Muscle layer of duodenum (tissue), 2 donors: ENCODE measurements around the gene FSTL5.

Experiments used
- H3K27ac ChIP-seq: one replicate; pipeline ENCODE4 v1.7.0; 2013; ENCODE audit warnings: mild to moderate bottlenecking, low read length
- H3K27me3 ChIP-seq: one replicate; pipeline ENCODE4 v1.7.0; 2013; ENCODE audit warnings: low read depth, mild to moderate bottlenecking, control low read depth, low read length
- H3K36me3 ChIP-seq, 2 donors: one replicate each; pipeline ENCODE4 v1.7.0; 2013; ENCODE audit warnings: low read length in 2 of 2, control low read depth in 1 of 2, mild to moderate bottlenecking in 1 of 2; ENCODE audit not compliant: insufficient read depth in 2 of 2, control insufficient read depth in 1 of 2
- H3K4me1 ChIP-seq, 2 donors: one replicate each; pipeline ENCODE4 v1.7.0; 2013; ENCODE audit warnings: low read length in 2 of 2, mild to moderate bottlenecking in 2 of 2, control low read depth in 1 of 2, moderate library complexity in 1 of 2; ENCODE audit not compliant: insufficient read depth in 2 of 2, control insufficient read depth in 1 of 2
- H3K4me3 ChIP-seq, 2 donors: one replicate each; pipeline ENCODE4 v1.7.0; 2013; ENCODE audit warnings: low read length in 2 of 2, low read depth in 1 of 2, mild to moderate bottlenecking in 1 of 2
- H3K9me3 ChIP-seq, 2 donors: one replicate each; pipeline ENCODE4 v1.7.0; 2013; ENCODE audit warnings: low read length in 2 of 2, control low read depth in 1 of 2, mild to moderate bottlenecking in 1 of 2; ENCODE audit not compliant: control insufficient read depth in 1 of 2
- donor health status: healthy.

The FSTL5 gene

DNA sequence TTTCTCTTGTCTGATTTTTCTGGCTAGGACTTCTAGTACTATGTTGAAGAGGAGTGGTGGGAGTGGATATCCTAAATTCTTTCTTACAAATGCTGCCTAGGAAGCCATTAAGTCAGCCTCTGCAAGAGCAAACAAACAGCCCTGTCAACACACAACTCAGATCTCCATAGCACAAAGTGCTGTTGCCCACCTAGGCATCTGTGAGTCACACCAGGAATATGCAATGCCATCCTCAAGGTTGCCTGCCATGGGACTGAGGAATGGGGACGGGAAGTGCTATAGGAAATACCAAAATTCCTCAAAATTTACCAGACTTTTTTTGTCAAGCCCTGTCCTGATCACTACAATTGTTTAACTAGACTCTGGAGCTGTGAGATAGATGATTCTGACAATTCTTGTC is 466.9 kb downstream of the FSTL5 start:
- H3K27ac ChIP-seq = no peak overlapping the region
- H3K4me3 ChIP-seq = no peak overlapping the region
- no peaks in the 10 kb centered on the region for H3K9me3 ChIP-seq
- no peaks in the 10 kb centered on the region for H3K36me3 ChIP-seq
- no peaks in the 10 kb centered on the region for H3K4me1 ChIP-seq
- no peaks in the 10 kb centered on the region for H3K27me3 ChIP-seq

DNA sequence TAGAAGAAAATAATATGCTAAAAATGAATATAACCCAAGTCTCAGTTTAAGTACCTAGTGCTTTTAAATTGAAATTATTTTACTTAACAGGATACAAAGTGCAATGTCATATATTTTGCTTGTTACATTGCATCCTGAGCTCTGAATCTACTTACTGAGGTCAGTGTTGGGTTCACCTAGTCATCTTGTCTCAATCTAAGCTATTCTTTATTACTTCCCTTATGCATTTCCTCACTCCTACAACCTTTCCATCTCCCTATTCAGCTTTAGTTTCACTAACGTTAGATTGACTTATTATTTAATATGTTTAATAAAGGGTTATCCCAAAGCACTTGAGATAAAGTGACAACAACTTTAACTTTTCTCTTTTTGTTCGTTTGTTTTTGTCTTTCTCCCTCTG is 483.7 kb downstream of the FSTL5 start:
- H3K36me3 ChIP-seq = no peaks in the 10 kb centered on the region
- H3K27me3 ChIP-seq = no peaks in the 10 kb centered on the region
- no peaks in the 10 kb centered on the region for H3K4me1 ChIP-seq
- no peaks in the 10 kb centered on the region for H3K9me3 ChIP-seq
- H3K4me3 ChIP-seq = no peak overlapping the region
- no peak overlapping the region for H3K27ac ChIP-seq

DNA sequence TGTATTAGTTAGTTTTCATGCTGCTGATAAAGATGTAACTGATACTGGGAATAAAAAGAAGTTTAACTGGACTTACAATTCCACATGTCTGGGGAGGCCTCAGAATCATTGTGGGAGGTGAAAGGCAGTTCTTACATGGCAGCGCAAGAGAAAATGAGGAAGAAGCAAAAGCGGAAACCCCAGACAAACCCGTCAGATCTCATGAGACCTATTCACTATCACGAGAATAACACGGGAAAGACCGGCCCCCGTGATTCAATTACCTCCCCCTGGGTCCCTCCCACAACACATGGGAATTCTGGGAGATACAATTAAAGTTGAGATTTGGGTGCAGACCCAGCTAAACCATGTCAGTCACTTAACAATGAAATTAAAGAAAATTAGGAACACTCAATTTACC is 499.1 kb downstream of the FSTL5 start:
- Histone ChIP-seq H3K9me3 (no peaks in the 10 kb centered on the region), H3K27ac (no peak overlapping the region), H3K36me3 (no peaks in the 10 kb centered on the region), H3K27me3 (no peaks in the 10 kb centered on the region), H3K4me1 (no peaks in the 10 kb centered on the region), H3K4me3 (no peak overlapping the region)

DNA sequence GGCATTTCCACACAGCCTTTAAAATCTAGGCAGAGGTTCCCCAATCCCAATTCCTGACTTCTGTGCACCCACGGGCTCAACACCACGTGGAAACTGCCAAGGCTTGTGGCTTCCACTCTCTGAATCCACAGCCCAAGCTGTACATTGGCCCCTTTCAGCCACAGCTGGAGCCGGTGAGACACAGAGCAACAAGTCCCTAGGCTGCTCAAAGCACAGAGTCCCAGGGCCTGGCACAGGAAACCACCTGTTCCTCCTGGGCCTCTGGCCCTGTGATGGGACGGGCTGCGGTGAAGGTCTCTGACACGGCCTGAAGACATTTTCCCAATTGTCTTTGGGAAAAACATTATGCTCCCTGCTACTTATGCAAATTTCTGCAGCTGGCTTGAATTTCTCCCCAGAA is 500.0 kb downstream of the FSTL5 start:
- H3K4me3 ChIP-seq = no peak overlapping the region
- no peaks in the 10 kb centered on the region for H3K4me1 ChIP-seq
- no peaks in the 10 kb centered on the region for H3K36me3 ChIP-seq
- H3K27ac ChIP-seq = no peak overlapping the region
- no peaks in the 10 kb centered on the region for H3K27me3 ChIP-seq
- H3K9me3 ChIP-seq = no peaks in the 10 kb centered on the region

GRCh38 chr4:161658676-161659075 is 505.1 kb downstream of the FSTL5 start:
- Histone ChIP-seq H3K4me3 (no peak overlapping the region), H3K36me3 (no peaks in the 10 kb centered on the region), H3K9me3 (no peaks in the 10 kb centered on the region), H3K27me3 (no peaks in the 10 kb centered on the region), H3K27ac (no peak overlapping the region), H3K4me1 (no peaks in the 10 kb centered on the region)

DNA sequence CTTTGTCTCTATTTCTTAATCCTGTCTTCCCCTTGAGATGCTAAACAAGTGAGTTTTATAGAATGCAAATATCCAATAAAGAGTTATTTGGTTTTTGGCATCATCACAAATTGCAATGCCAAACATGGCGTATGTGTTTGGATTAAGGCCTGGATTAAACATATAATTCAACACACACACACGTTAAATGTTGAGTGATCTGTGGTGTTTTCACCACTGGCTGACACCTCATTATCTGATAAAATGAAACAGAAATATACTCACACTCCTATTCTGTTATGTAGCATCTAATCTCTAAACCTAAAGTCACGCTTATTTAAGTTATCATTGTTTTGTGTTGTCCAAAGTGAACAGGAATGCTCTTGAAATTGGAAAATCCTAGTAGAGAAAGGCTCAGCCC is 506.2 kb downstream of the FSTL5 start:
- H3K36me3 ChIP-seq = no peaks in the 10 kb centered on the region
- no peaks in the 10 kb centered on the region for H3K9me3 ChIP-seq
- no peak overlapping the region for H3K27ac ChIP-seq
- H3K4me1 ChIP-seq = no peaks in the 10 kb centered on the region
- H3K4me3 ChIP-seq = no peak overlapping the region
- H3K27me3 ChIP-seq = no peaks in the 10 kb centered on the region

DNA sequence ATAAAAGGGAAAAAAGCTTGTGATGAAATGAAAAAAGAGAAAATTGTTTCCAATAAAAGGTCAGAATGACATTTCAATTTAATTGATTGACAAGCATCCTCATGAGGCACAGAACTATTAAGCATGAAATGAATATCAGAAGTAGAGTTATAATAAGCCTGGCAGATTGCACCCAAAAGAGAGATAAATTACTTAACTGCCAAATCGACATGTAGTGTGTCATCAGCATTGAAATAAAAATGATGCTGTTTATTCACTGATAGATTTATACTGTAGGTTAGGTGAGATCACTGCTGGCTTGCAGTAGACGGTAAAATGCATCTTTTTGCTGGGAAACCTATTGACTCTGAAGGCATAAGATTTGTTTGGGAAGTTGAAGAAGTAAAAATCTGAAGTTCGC is 507.2 kb downstream of the FSTL5 start:
- Histone ChIP-seq H3K27me3 (no peaks in the 10 kb centered on the region), H3K4me3 (no peak overlapping the region), H3K9me3 (no peaks in the 10 kb centered on the region), H3K27ac (no peak overlapping the region), H3K36me3 (no peaks in the 10 kb centered on the region), H3K4me1 (no peaks in the 10 kb centered on the region)

GRCh38 chr4:161655148-161655547 is 508.7 kb downstream of the FSTL5 start:
- Histone ChIP-seq H3K9me3 (no peaks in the 10 kb centered on the region), H3K27me3 (no peaks in the 10 kb centered on the region), H3K4me3 (no peak overlapping the region), H3K4me1 (no peaks in the 10 kb centered on the region), H3K27ac (no peak overlapping the region), H3K36me3 (no peaks in the 10 kb centered on the region)

DNA sequence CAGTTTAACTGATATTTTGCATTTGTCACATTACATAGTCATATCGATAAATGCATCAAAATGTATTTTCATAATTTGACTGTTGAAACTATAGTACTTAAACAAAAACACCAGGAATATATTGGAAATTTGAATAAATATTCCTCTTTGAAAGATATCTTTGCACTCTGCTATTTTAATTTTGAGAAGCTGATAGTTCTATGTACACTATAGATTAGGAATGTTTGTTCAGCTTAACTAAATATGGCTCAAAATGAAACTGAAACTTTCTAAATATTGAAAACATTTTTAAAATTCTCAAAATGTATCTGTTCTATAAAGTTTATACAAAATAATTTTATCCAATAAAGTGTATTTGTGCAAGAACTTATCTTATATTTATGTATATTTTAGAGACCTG is 510.1 kb downstream of the FSTL5 start:
- peaks cover 0 to 2% of the 10 kb centered on the region in 2 donors for H3K9me3 ChIP-seq
- H3K27ac ChIP-seq = no peak overlapping the region
- no peak overlapping the region for H3K4me3 ChIP-seq
- H3K4me1 ChIP-seq = no peaks in the 10 kb centered on the region
- H3K36me3 ChIP-seq = no peaks in the 10 kb centered on the region
- H3K27me3 ChIP-seq = no peaks in the 10 kb centered on the region

DNA sequence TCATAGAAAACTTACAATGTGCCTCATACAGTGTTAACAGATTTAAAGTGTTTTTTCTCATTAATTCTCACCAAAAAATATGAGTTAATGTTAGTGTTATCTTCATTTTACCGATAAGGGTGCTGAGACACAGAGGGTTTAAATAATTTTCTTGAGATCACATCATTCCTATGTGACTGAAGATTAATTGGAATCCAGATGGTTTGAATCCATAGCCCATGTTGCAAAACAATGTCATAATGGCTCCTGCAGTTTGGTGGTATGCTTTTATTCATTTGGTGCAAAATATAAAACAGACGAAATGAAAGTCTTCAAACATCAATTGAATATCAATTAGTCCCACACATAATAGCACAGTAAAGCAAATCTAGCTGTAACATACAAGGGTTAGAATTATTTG is 512.2 kb downstream of the FSTL5 start:
- H3K4me3 ChIP-seq = no peak overlapping the region
- H3K4me1 ChIP-seq = no peaks in the 10 kb centered on the region
- H3K36me3 ChIP-seq = no peaks in the 10 kb centered on the region
- H3K27me3 ChIP-seq = no peaks in the 10 kb centered on the region
- H3K27ac ChIP-seq = no peak overlapping the region
- peaks cover 0 to 7% of the 10 kb centered on the region in 2 donors for H3K9me3 ChIP-seq

DNA sequence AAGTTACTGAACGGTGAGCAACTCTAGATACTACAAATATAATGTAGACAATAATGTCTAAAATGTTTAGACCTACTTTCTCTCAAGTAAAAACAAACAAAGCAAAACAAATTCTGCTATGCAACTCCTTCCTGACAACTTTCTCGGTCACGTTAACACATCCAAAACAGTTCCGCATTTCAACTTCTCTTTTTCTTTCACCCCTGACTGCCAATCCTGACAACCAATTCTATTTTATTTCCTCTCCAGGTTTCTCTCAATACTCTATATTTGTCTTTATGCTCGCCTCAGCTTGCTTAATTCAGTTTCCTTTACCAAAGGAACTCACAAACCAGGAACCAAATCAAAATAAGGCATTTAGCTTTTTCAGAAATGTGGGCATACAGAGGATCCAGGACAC is 513.0 kb downstream of the FSTL5 start:
- peaks cover 0 to 7% of the 10 kb centered on the region in 2 donors for H3K9me3 ChIP-seq
- H3K4me3 ChIP-seq = no peak overlapping the region
- no peaks in the 10 kb centered on the region for H3K4me1 ChIP-seq
- no peaks in the 10 kb centered on the region for H3K36me3 ChIP-seq
- no peak overlapping the region for H3K27ac ChIP-seq
- H3K27me3 ChIP-seq = no peaks in the 10 kb centered on the region

GRCh38 chr4:161647757-161648156 is 516.0 kb downstream of the FSTL5 start:
- H3K27ac ChIP-seq = no peak overlapping the region
- peaks cover 0 to 7% of the 10 kb centered on the region in 2 donors for H3K9me3 ChIP-seq
- H3K36me3 ChIP-seq = no peaks in the 10 kb centered on the region
- no peaks in the 10 kb centered on the region for H3K27me3 ChIP-seq
- no peaks in the 10 kb centered on the region for H3K4me1 ChIP-seq
- H3K4me3 ChIP-seq = no peak overlapping the region
